GM23248 (cell line): ENCODE results near the gene ZNF396. TPM values are rescaled to one million over a fixed set of nuclear protein-coding genes. Genes with fewer than 3 reads are reported as not detected.
A peak's percentile ranks its signal among the peaks of the same experiment; 100 is the strongest.

ENCODE experiments used
- DNase-seq: peaks from one replicate; pipeline ENCODE4 v3.0.0-alpha.2; 2015
- H2AFZ ChIP-seq: fragments of 200-600 bp; sonication (generic); 2 replicates; pipeline ENCODE4 v1.6.1; 2016; ENCODE audit warnings: antibody characterized with exemption
- H3F3A ChIP-seq: fragments of 200-600 bp; sonication (generic); 2 replicates; pipeline ENCODE4 v1.6.1; 2016; ENCODE audit warnings: mild to moderate bottlenecking, antibody characterized with exemption, mixed run types; ENCODE audit not compliant: insufficient read depth
- H3K27ac ChIP-seq: fragments of 200-600 bp; sonication (generic); 2 replicates; pipeline ENCODE4 v1.5.1; 2016; ENCODE audit warnings: mild to moderate bottlenecking
- H3K27me3 ChIP-seq: fragments of 200-600 bp; sonication (generic); replicated peaks from 2 replicates; pipeline ENCODE4 v1.6.1; 2016; ENCODE audit warnings: mild to moderate bottlenecking; ENCODE audit not compliant: insufficient read depth
- H3K36me3 ChIP-seq: fragments of 200-600 bp; sonication (generic); 2 replicates; pipeline ENCODE4 v1.6.1; 2016; ENCODE audit warnings: low read depth, mild to moderate bottlenecking
- H3K4me1 ChIP-seq: fragments of 200-600 bp; sonication (generic); 2 replicates; pipeline ENCODE4 v1.6.1; 2016; ENCODE audit warnings: mild to moderate bottlenecking; ENCODE audit not compliant: insufficient read depth
- H3K4me2 ChIP-seq: fragments of 200-600 bp; sonication (generic); one replicate; pipeline ENCODE4 v1.6.1; 2016; ENCODE audit warnings: mild to moderate bottlenecking; ENCODE audit not compliant: unreplicated experiment
- H3K4me3 ChIP-seq: fragments of 200-600 bp; sonication (generic); 2 replicates; pipeline ENCODE4 v1.5.1; 2016; ENCODE audit warnings: mild to moderate bottlenecking
- H3K79me2 ChIP-seq: fragments of 200-600 bp; sonication (generic); 2 replicates; pipeline ENCODE4 v1.6.1; 2016; ENCODE audit warnings: mild to moderate bottlenecking; ENCODE audit not compliant: insufficient read depth
- H3K9ac ChIP-seq: fragments of 200-600 bp; sonication (generic); 2 replicates; pipeline ENCODE4 v1.6.1; 2016; ENCODE audit warnings: mild to moderate bottlenecking
- H3K9me2 ChIP-seq: fragments of 200-600 bp; sonication (generic); 2 replicates; pipeline ENCODE4 v1.6.1; 2016; ENCODE audit warnings: mixed run types, mild to moderate bottlenecking, moderate library complexity; ENCODE audit not compliant: insufficient read depth
- H3K9me3 ChIP-seq: fragments of 200-600 bp; sonication (generic); one replicate; pipeline ENCODE4 v1.6.1; 2017; ENCODE audit warnings: low read depth
- H4K20me1 ChIP-seq: fragments of 200-600 bp; sonication (generic); 2 replicates; pipeline ENCODE4 v1.6.0; 2016; ENCODE audit not compliant: insufficient read depth
- EZH2 ChIP-seq: fragments of 200-600 bp; sonication (generic); IDR thresholded peaks from 2 replicates; pipeline ENCODE4 v1.6.1; 2018; ENCODE audit warnings: antibody characterized with exemption, mild to moderate bottlenecking; ENCODE audit not compliant: insufficient read depth, poor library complexity, severe bottlenecking
- EZH2phosphoT487 ChIP-seq: fragments of 200-600 bp; sonication (generic); IDR thresholded peaks from 2 replicates; pipeline ENCODE4 v1.6.1; 2018; ENCODE audit warnings: antibody characterized with exemption, moderate library complexity, mild to moderate bottlenecking, low read depth; ENCODE audit not compliant: insufficient read depth
- WGBS, 2 experiments: methylation state at CpG; one replicate each; pipeline ENCODE4 v1.1.6; 2015 to 2017; ENCODE audit warnings: low lambda C conversion rate in 2 of 2, low coverage in 1 of 2; ENCODE audit errors: missing lambda C conversion rate in 2 of 2; 5-methylcytosine and 5-hydroxymethylcytosine counted together
- in situ Hi-C: fragments of 300-500 bp; cut with MboI; formaldehyde crosslinking; loops from 2 replicates; pipeline ENCODE4 v1.15.0; 2020
- polyA plus RNA-seq: library from polyadenylated mRNA; unstranded; fragments of >200 nt; fragmentation: Nextera tagmentation; extraction: Ambion mirVana; gene quantifications from 2 replicates; pipeline ENCODE4 v1.2.1, GENCODE V29; 2016
- total RNA-seq: library from RNA; depleted of rRNA; stranded (reverse); fragments of >200 nt; shearing (Covaris generic); gene quantifications from 2 replicates; pipeline ENCODE4 v1.2.3, GENCODE V29; 2014

Gene ZNF396
- total and polyA plus RNA-seq, 2 experiments from 2014 or later = 0.85 to 0.86 TPM

GRCh38 chr18:35411625-35412351 is 34.7 kb upstream of the ZNF396 start:
- Histone ChIP-seq H3K4me3 (no peak overlapping the region), H3K27ac (no peak overlapping the region), H3K4me1 (peaks cover 13% of the 10 kb centered on the region), H3K36me3 (no peaks in the 10 kb centered on the region), H3F3A (peaks cover 16% of the 10 kb centered on the region), H3K9me3 (no peaks in the 10 kb centered on the region), H2AFZ (no peak overlapping the region), H3K9me2 (no peaks in the 10 kb centered on the region), H3K9ac (no peak overlapping the region), H3K4me2 (no peak overlapping the region), H3K79me2 (no peaks in the 10 kb centered on the region), H4K20me1 (no peaks in the 10 kb centered on the region), H3K27me3 (no peaks in the 10 kb centered on the region)
- in situ Hi-C loops = no loop called here
- 76 to 90% methylated on average over 4 of the region's 4 CpGs for WGBS, 2 experiments
- TF ChIP-seq EZH2phosphoT487 = no peak
- TF ChIP-seq EZH2 = no peak
- no peak for DNase-seq

- H3K4me2 ChIP-seq = no peak overlapping the region
- H3F3A ChIP-seq = peaks cover 7% of the 10 kb centered on the region; the same call in 1 of the 2 replicates
- no peak overlapping the region for H3K27ac ChIP-seq
- H3K27me3 ChIP-seq = no peaks in the 10 kb centered on the region
- peaks cover 6% of the 10 kb centered on the region for H3K4me1 ChIP-seq
- no peaks in the 10 kb centered on the region for H3K9me2 ChIP-seq
- no peak overlapping the region for H3K4me3 ChIP-seq
- no peak overlapping the region for H2AFZ ChIP-seq
- H3K79me2 ChIP-seq = no peaks in the 10 kb centered on the region
- no peak for DNase-seq
- H4K20me1 ChIP-seq = no peaks in the 10 kb centered on the region
- H3K36me3 ChIP-seq = no peaks in the 10 kb centered on the region
- H3K9me3 ChIP-seq = no peaks in the 10 kb centered on the region
- WGBS, 2 experiments = 67 to 86% methylated on average over 7 of the region's 7 CpGs
- in situ Hi-C loops = no loop called here
- no peak for TF ChIP-seq EZH2phosphoT487
- no peak overlapping the region for H3K9ac ChIP-seq
Measured at GRCh38 chr18:35410561-35410960, 33.4 kb upstream of the ZNF396 start.

DNA sequence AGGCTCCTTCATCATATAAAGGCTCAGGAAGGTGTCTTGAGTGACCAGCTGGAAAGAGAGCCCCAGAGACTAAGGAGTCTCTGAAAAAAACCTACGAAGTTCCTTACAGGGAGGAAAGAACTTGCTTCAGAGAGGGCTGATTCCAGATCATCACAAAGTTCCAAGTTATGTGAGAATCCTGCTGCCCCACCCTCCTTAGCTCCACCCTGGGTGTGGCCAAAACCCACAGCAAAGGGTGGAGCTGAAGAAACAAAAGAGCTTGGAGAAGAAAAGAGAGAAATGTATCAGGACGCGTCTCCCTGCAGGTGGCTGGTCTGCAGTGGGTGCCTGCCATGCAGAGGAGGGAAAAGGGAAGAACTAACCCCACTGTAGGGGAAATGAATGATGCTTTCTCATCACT is 32.8 kb upstream of the ZNF396 start:
- in situ Hi-C loops = no loop called here
- WGBS, 2 experiments = 66 to 70% methylated on average over 3 of the region's 3 CpGs
- H3K9ac ChIP-seq = no peak overlapping the region
- DNase-seq = peak; percentile 27
- H4K20me1 ChIP-seq = no peaks in the 10 kb centered on the region
- H3K9me3 ChIP-seq = no peaks in the 10 kb centered on the region
- H3K4me3 ChIP-seq = no peak overlapping the region
- H3F3A ChIP-seq = 0 out of 2 replicates have a peak, but pooled peaks cover under 1% of the 10 kb centered on the region
- TF ChIP-seq EZH2 (no peak), EZH2phosphoT487 (no peak)
- no peak overlapping the region for H3K27ac ChIP-seq
- H3K79me2 ChIP-seq = no peaks in the 10 kb centered on the region
- H2AFZ ChIP-seq = no peak overlapping the region
- H3K4me1 ChIP-seq = 0 out of 2 replicates have a peak, but pooled peaks cover under 1% of the 10 kb centered on the region
- no peaks in the 10 kb centered on the region for H3K9me2 ChIP-seq
- H3K36me3 ChIP-seq = no peaks in the 10 kb centered on the region
- H3K4me2 ChIP-seq = no peak overlapping the region
- H3K27me3 ChIP-seq = no peaks in the 10 kb centered on the region

DNA sequence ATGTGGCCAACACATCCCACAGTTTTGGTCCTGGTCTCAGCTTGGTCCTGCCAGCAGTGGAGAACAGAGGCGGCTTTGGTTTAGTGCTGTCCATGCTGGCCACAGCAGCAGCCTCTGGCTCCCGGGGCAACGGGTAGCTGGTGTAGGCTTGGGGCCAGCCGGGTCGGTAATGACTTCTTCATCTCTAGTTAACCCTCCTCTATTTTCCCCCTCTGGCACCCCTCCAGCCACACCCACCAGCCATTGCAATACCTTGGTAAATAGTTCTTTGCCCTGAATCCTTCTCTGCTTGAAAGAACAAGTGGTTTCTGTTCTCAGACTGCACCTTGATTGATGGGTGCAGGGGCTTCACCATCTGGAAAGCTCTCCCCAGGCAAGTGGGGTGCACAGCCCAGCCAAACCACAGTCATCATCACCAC is 31.7 kb upstream of the ZNF396 start:
- H3K4me3 ChIP-seq = no peak overlapping the region
- no peaks in the 10 kb centered on the region for H3K36me3 ChIP-seq
- H3K4me1 ChIP-seq = no peaks in the 10 kb centered on the region
- H3K79me2 ChIP-seq = no peaks in the 10 kb centered on the region
- no peak overlapping the region for H3K27ac ChIP-seq
- TF ChIP-seq EZH2phosphoT487 (no peak), EZH2 (no peak)
- no peak overlapping the region for H2AFZ ChIP-seq
- no peak overlapping the region for H3K4me2 ChIP-seq
- WGBS, 2 experiments = 95 to 97% methylated on average over 5 of the region's 5 CpGs
- H3K27me3 ChIP-seq = no peaks in the 10 kb centered on the region
- H3K9me3 ChIP-seq = no peaks in the 10 kb centered on the region
- H4K20me1 ChIP-seq = no peaks in the 10 kb centered on the region
- H3K9ac ChIP-seq = no peak overlapping the region
- no peaks in the 10 kb centered on the region for H3K9me2 ChIP-seq
- H3F3A ChIP-seq = no peaks in the 10 kb centered on the region
- in situ Hi-C loops = no loop called here
- DNase-seq = no peak
